ENCODE data around the gene GPR183.

GPR183 gene

GRCh38 chr13:99312493-99312883 is 5.3 kb upstream of the GPR183 start:
- Histone ChIP-seq H3K4me2 (ENCODE audit: low read length) (no peak overlapping the region), H2AK5ac (ENCODE audit: low read length) (no peak overlapping the region), H3K79me2 (ENCODE audit: control insufficient read depth, insufficient read depth, low read length, poor library complexity) (no peaks in the 10 kb centered on the region), H4K8ac (ENCODE audit: low read depth, low read length) (no peak overlapping the region), H3K9me3 (ENCODE audit: insufficient read depth, low read depth, low read length) (no peaks in the 10 kb centered on the region), H3K9ac (ENCODE audit: low read length) (no peak overlapping the region), H3K27me3 (ENCODE audit: insufficient read depth, low read length) (no peaks in the 10 kb centered on the region), H2BK120ac (ENCODE audit: insufficient read depth, low read length, poor library complexity) (no peak overlapping the region), H3K4ac (ENCODE audit: low read depth, low read length) (no peak overlapping the region), H2BK5ac (ENCODE audit: low read depth, low read length, poor library complexity) (no peak overlapping the region), H4K91ac (ENCODE audit: low read depth, low read length) (no peak overlapping the region), H2AFZ (ENCODE audit: insufficient read depth, low read length, poor library complexity) (no peak overlapping the region), H3K14ac (ENCODE audit: low read length) (no peak overlapping the region), H3K23ac (ENCODE audit: low read length) (no peak overlapping the region), H2BK12ac (ENCODE audit: low read length) (no peak overlapping the region), H3K18ac (ENCODE audit: low read length) (peak overlapping the region; percentile 33), H3K36me3 (ENCODE audit: control insufficient read depth in 1 of 2, insufficient read depth in 2 of 2, low read length in 2 of 2) (no peaks in the 10 kb centered on the region), H3K79me1 (ENCODE audit: low read length) (no peaks in the 10 kb centered on the region), H3K4me3 (ENCODE audit: low read depth, low read length) (no peak overlapping the region), H4K12ac (ENCODE audit: low read depth, low read length) (no peak overlapping the region), H3K27ac (ENCODE audit: low read depth, low read length) (no peak overlapping the region), H3K4me1 (ENCODE audit: control insufficient read depth in 1 of 2, insufficient read depth in 2 of 2, low read length in 2 of 2) (peaks cover 0 to 4% of the 10 kb centered on the region in 2 experiments)
- WGBS (ENCODE audit: extremely low coverage, insufficient coverage, insufficient read length) = no CpG with 5 or more reads among the region's 7 CpGs
- peak; percentile 48 to 54 for DNase-seq

GRCh38 chr13:99311748-99312492 is 4.7 kb upstream of the GPR183 start:
- H4K12ac ChIP-seq (ENCODE audit: low read depth, low read length) = no peak overlapping the region
- H2BK120ac ChIP-seq (ENCODE audit: insufficient read depth, low read length, poor library complexity) = no peak overlapping the region
- no peaks in the 10 kb centered on the region for H3K79me2 ChIP-seq (ENCODE audit: control insufficient read depth, insufficient read depth, low read length, poor library complexity)
- H3K4ac ChIP-seq (ENCODE audit: low read depth, low read length) = no peak overlapping the region
- H3K27ac ChIP-seq (ENCODE audit: low read depth, low read length) = no peak overlapping the region
- H3K36me3 ChIP-seq (ENCODE audit: control insufficient read depth in 1 of 2, insufficient read depth in 2 of 2, low read length in 2 of 2) = no peaks in the 10 kb centered on the region
- no peaks in the 10 kb centered on the region for H3K79me1 ChIP-seq (ENCODE audit: low read length)
- no peak overlapping the region for H2BK12ac ChIP-seq (ENCODE audit: low read length)
- no peak overlapping the region for H3K14ac ChIP-seq (ENCODE audit: low read length)
- H2BK5ac ChIP-seq (ENCODE audit: low read depth, low read length, poor library complexity) = no peak overlapping the region
- no peaks in the 10 kb centered on the region for H3K9me3 ChIP-seq (ENCODE audit: insufficient read depth, low read depth, low read length)
- no peaks in the 10 kb centered on the region for H3K27me3 ChIP-seq (ENCODE audit: insufficient read depth, low read length)
- H3K4me1 ChIP-seq (ENCODE audit: control insufficient read depth in 1 of 2, insufficient read depth in 2 of 2, low read length in 2 of 2) = peaks cover 0 to 4% of the 10 kb centered on the region in 2 experiments
- H3K4me3 ChIP-seq (ENCODE audit: low read depth, low read length) = peak overlapping the region; percentile 46
- no peak overlapping the region for H4K8ac ChIP-seq (ENCODE audit: low read depth, low read length)
- no peak overlapping the region for H3K9ac ChIP-seq (ENCODE audit: low read length)
- DNase-seq = no peak
- no CpG with 5 or more reads among the region's 10 CpGs for WGBS (ENCODE audit: extremely low coverage, insufficient coverage, insufficient read length)
- no peak overlapping the region for H3K18ac ChIP-seq (ENCODE audit: low read length)
- H3K23ac ChIP-seq (ENCODE audit: low read length) = peak overlapping the region; percentile 37
- H3K4me2 ChIP-seq (ENCODE audit: low read length) = no peak overlapping the region
- H2AK5ac ChIP-seq (ENCODE audit: low read length) = no peak overlapping the region
- no peak overlapping the region for H4K91ac ChIP-seq (ENCODE audit: low read depth, low read length)
- H2AFZ ChIP-seq (ENCODE audit: insufficient read depth, low read length, poor library complexity) = no peak overlapping the region

- no peak overlapping the region for H3K4ac ChIP-seq (ENCODE audit: low read depth, low read length)
- no peak overlapping the region for H3K27ac ChIP-seq (ENCODE audit: low read depth, low read length)
- DNase-seq = no peak
These were observed 3.9 kb upstream of the GPR183 start for GRCh38 chr13:99311137-99311536.

GRCh38 chr13:99310382-99311031 is 3.3 kb upstream of the GPR183 start:
- DNase-seq = peak in 1 of 2 donors; percentile 41
- Histone ChIP-seq H3K9ac (ENCODE audit: low read length) (no peak overlapping the region), H3K4me3 (ENCODE audit: low read depth, low read length) (no peak overlapping the region), H3K79me2 (ENCODE audit: control insufficient read depth, insufficient read depth, low read length, poor library complexity) (no peaks in the 10 kb centered on the region), H3K23ac (ENCODE audit: low read length) (no peak overlapping the region), H3K4me1 (ENCODE audit: control insufficient read depth in 1 of 2, insufficient read depth in 2 of 2, low read length in 2 of 2) (peaks cover 0 to 4% of the 10 kb centered on the region in 2 experiments), H3K14ac (ENCODE audit: low read length) (no peak overlapping the region), H3K27me3 (ENCODE audit: insufficient read depth, low read length) (no peaks in the 10 kb centered on the region), H3K4ac (ENCODE audit: low read depth, low read length) (no peak overlapping the region), H4K12ac (ENCODE audit: low read depth, low read length) (no peak overlapping the region), H3K36me3 (ENCODE audit: control insufficient read depth in 1 of 2, insufficient read depth in 2 of 2, low read length in 2 of 2) (no peaks in the 10 kb centered on the region), H2BK12ac (ENCODE audit: low read length) (no peak overlapping the region), H3K9me3 (ENCODE audit: insufficient read depth, low read depth, low read length) (no peaks in the 10 kb centered on the region), H2AK5ac (ENCODE audit: low read length) (no peak overlapping the region), H2AFZ (ENCODE audit: insufficient read depth, low read length, poor library complexity) (no peak overlapping the region), H3K4me2 (ENCODE audit: low read length) (no peak overlapping the region), H3K79me1 (ENCODE audit: low read length) (no peaks in the 10 kb centered on the region), H2BK120ac (ENCODE audit: insufficient read depth, low read length, poor library complexity) (no peak overlapping the region), H4K8ac (ENCODE audit: low read depth, low read length) (no peak overlapping the region), H4K91ac (ENCODE audit: low read depth, low read length) (no peak overlapping the region), H2BK5ac (ENCODE audit: low read depth, low read length, poor library complexity) (no peak overlapping the region), H3K18ac (ENCODE audit: low read length) (no peak overlapping the region), H3K27ac (ENCODE audit: low read depth, low read length) (no peak overlapping the region)
- WGBS (ENCODE audit: extremely low coverage, insufficient coverage, insufficient read length) = no CpG with 5 or more reads among the region's 4 CpGs

More at GRCh38 chr13:99311137-99311536, 3.9 kb upstream of the GPR183 start:
- Histone ChIP-seq H2AFZ (ENCODE audit: insufficient read depth, low read length, poor library complexity) (no peak overlapping the region), H3K27me3 (ENCODE audit: insufficient read depth, low read length) (no peaks in the 10 kb centered on the region), H2BK120ac (ENCODE audit: insufficient read depth, low read length, poor library complexity) (no peak overlapping the region), H3K9me3 (ENCODE audit: insufficient read depth, low read depth, low read length) (no peaks in the 10 kb centered on the region), H2AK5ac (ENCODE audit: low read length) (no peak overlapping the region), H3K79me2 (ENCODE audit: control insufficient read depth, insufficient read depth, low read length, poor library complexity) (no peaks in the 10 kb centered on the region), H3K36me3 (ENCODE audit: control insufficient read depth in 1 of 2, insufficient read depth in 2 of 2, low read length in 2 of 2) (no peaks in the 10 kb centered on the region), H4K91ac (ENCODE audit: low read depth, low read length) (no peak overlapping the region), H3K79me1 (ENCODE audit: low read length) (no peaks in the 10 kb centered on the region), H3K4me2 (ENCODE audit: low read length) (no peak overlapping the region), H3K23ac (ENCODE audit: low read length) (no peak overlapping the region), H3K4me3 (ENCODE audit: low read depth, low read length) (no peak overlapping the region), H3K14ac (ENCODE audit: low read length) (no peak overlapping the region), H4K12ac (ENCODE audit: low read depth, low read length) (no peak overlapping the region), H3K18ac (ENCODE audit: low read length) (no peak overlapping the region), H4K8ac (ENCODE audit: low read depth, low read length) (no peak overlapping the region), H2BK12ac (ENCODE audit: low read length) (no peak overlapping the region), H2BK5ac (ENCODE audit: low read depth, low read length, poor library complexity) (no peak overlapping the region), H3K9ac (ENCODE audit: low read length) (no peak overlapping the region), H3K4me1 (ENCODE audit: control insufficient read depth in 1 of 2, insufficient read depth in 2 of 2, low read length in 2 of 2) (peaks cover 0 to 4% of the 10 kb centered on the region in 2 experiments)
- no CpG with 5 or more reads among the region's 4 CpGs for WGBS (ENCODE audit: extremely low coverage, insufficient coverage, insufficient read length)

All from trophoblast cell (in vitro differentiated cells and primary cell).